Esophagus muscularis mucosa (tissue), 4 donors: Measurements from ENCODE around the gene NEK9. TPM values are rescaled to one million over a fixed set of nuclear protein-coding genes. Genes with fewer than 3 reads are reported as not detected.
A peak's percentile ranks its signal among the peaks of the same experiment; 100 is the strongest.

Source experiments
- DNase-seq: peaks from one replicate; pipeline ENCODE4 v3.0.0-alpha.2; 2017; ENCODE audit errors: extremely low spot score
- H3K27ac ChIP-seq, 4 donors: fragments of 200-600 bp; sonication (generic); replicated peaks in 1 of 4; 1 replicate in 3 of 4; 2 replicates in 1 of 4; pipeline ENCODE4 v1.5.1; 2016 to 2019; ENCODE audit warnings: mild to moderate bottlenecking in 1 of 4
- H3K27me3 ChIP-seq, 4 donors: fragments of 200-600 bp; sonication (generic); one replicate each; pipeline versions ENCODE4 v1.5.1 to v1.6.0; 2016 to 2019
- H3K36me3 ChIP-seq, 4 donors: fragments of 200-600 bp; sonication (generic); one replicate each; pipeline ENCODE4 v1.5.1; 2016 to 2019
- H3K4me1 ChIP-seq, 4 donors: fragments of 200-600 bp; sonication (generic); one replicate each; pipeline ENCODE4 v1.5.1; 2016 to 2019
- H3K4me3 ChIP-seq, 4 donors: fragments of 200-600 bp; sonication (generic); 1 replicate in 2 of 4; 2 replicates in 2 of 4; pipeline ENCODE4 v1.5.1; 2016 to 2019; ENCODE audit warnings: mild to moderate bottlenecking in 4 of 4, moderate library complexity in 1 of 4
- H3K9me3 ChIP-seq, 4 donors: fragments of 200-600 bp; sonication (generic); 1 replicate in 3 of 4; 2 replicates in 1 of 4; pipeline ENCODE4 v1.5.1; 2016 to 2019
- CTCF ChIP-seq, 3 experiments: fragments of 200-600 bp in 2 of 3; fragments of 450-650 bp in 1 of 3; sonication (generic) in 2 of 3; IDR thresholded peaks; one replicate each; pipeline ENCODE4 v1.5.1; 2017 to 2019; ENCODE audit warnings: antibody characterized with exemption in 3 of 3, mild to moderate bottlenecking in 2 of 3, moderate library complexity in 1 of 3
- EP300 ChIP-seq: sonication (generic); formaldehyde crosslinking; IDR thresholded peaks from one replicate; pipeline ENCODE4 v1.6.1; 2017; ENCODE audit warnings: antibody characterized with exemption
- POLR2A ChIP-seq: fragments of 450-650 bp; IDR thresholded peaks from one replicate; pipeline ENCODE4 v1.6.1; 2017; ENCODE audit warnings: antibody characterized with exemption, moderate library complexity, mild to moderate bottlenecking, low read depth
- POLR2AphosphoS5 ChIP-seq, 2 donors: sonication (generic); formaldehyde crosslinking; IDR thresholded peaks; one replicate each; pipeline ENCODE4 v1.6.1; 2017; ENCODE audit warnings: antibody characterized with exemption in 2 of 2
- WGBS: methylation state at CpG from one replicate; pipeline ENCODE4 v1.1.5; 2018; 5-methylcytosine and 5-hydroxymethylcytosine counted together
- intact Hi-C: fragments of 100-400 bp; cut with DNase I; formaldehyde crosslinking; loops from one replicate; pipeline ENCODE4 v1.15.1; 2023
- total RNA-seq, 4 donors: library from RNA; depleted of rRNA; stranded (reverse); fragments of >200 nt; gene quantifications; one replicate each; pipeline versions ENCODE4 v1.1.0 to v1.2.1, GENCODE V29; 2016

Gene NEK9
- total RNA-seq, 4 donors from 2014 or later, result 52.3 to 111 (median 79.0) TPM

GRCh38 chr14:75051556-75051899, 75.3 kb downstream of the NEK9 start:
- 24% methylated on average over 5 of the region's 5 CpGs for WGBS
- H3K27ac ChIP-seq, result peak overlapping the region; percentile 88 to 93 (median 91)

GRCh38 chr14:75050852-75051555, 75.8 kb downstream of the NEK9 start, which contains the start of gene MLH3:
TSS of gene MLH3 (minus strand) at chr14:75051467. CDS start at chr14:75049655, 1,812 bp downstream.
- no peaks in the 10 kb centered on the region for H3K27me3 ChIP-seq
- no peaks in the 10 kb centered on the region for H3K36me3 ChIP-seq
- H3K4me3 ChIP-seq, result peak within 1 kb of the TSS; percentile 65 to 73 (median 68)
- intact Hi-C loops, result no loop called here
- no peaks in the 10 kb centered on the region for H3K9me3 ChIP-seq
- peak within 1 kb of the TSS; percentile 88 to 93 (median 91) for H3K27ac ChIP-seq
- WGBS, result under 1% methylated on average over 20 of the region's 59 CpGs
- TF ChIP-seq POLR2A, result peak; percentile 54
- TF ChIP-seq EP300, result no peak
- TF ChIP-seq CTCF (IDR thresholded peaks at IDR 0.05), result peak in 1 of 3 experiments; percentile 15
- TF ChIP-seq POLR2AphosphoS5 (IDR thresholded peaks at IDR 0.05), result peak; percentile 87 to 92
- DNase-seq, result peak; percentile 93
- H3K4me1 ChIP-seq, result peaks cover 25 to 55% (median 43%) of the 10 kb centered on the region in 4 donors

More at GRCh38 chr14:75051556-75051899, 75.3 kb downstream of the NEK9 start:
- intact Hi-C loops, result no loop called here
- DNase-seq, result no peak
- Histone ChIP-seq H3K9me3 (no peaks in the 10 kb centered on the region), H3K36me3 (no peaks in the 10 kb centered on the region), H3K4me1 (peaks cover 23 to 51% (median 39%) of the 10 kb centered on the region in 4 donors), H3K4me3 (peak overlapping the region; percentile 65 to 73 (median 68)), H3K27me3 (no peaks in the 10 kb centered on the region)
- TF ChIP-seq POLR2AphosphoS5 (IDR thresholded peaks at IDR 0.05), result no peak
- no peak for TF ChIP-seq CTCF (IDR thresholded peaks at IDR 0.05)
- no peak for TF ChIP-seq POLR2A
- no peak for TF ChIP-seq EP300

GRCh38 chr14:75049731-75050201, 77.1 kb downstream of the NEK9 start:
- H3K4me3 ChIP-seq, result peak overlapping the region in 2 of 4 donors; percentile 68 to 73
- intact Hi-C loops, result no loop called here

DNA sequence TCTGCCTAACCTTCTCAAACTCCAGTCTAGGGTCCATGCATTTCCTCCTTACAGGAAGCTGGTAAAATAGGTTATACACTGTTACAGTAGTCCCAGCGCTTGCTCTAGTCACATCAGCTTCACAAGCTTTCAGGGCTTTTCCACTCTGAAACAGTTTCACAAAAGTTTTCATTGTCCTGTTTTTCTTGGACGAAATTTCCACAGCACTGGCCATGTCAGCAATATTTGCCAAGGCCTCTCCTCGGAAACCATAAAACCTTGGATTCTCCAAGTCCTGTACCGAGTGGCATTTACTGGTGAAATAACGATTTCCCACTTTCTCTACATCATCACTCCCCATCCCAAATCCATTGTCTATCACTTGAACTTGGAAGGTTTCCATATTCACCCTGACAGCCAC, 77.7 kb downstream of the NEK9 start:
- Histone ChIP-seq H3K36me3 (no peaks in the 10 kb centered on the region), H3K27me3 (no peaks in the 10 kb centered on the region), H3K9me3 (no peaks in the 10 kb centered on the region), H3K27ac (peak overlapping the region; percentile 54 to 93 (median 90)), H3K4me1 (peaks cover 31 to 74% (median 62%) of the 10 kb centered on the region in 4 donors), H3K4me3 (peak overlapping the region in 1 of 4 donors; percentile 25)
- no peak for DNase-seq
- no peak for TF ChIP-seq CTCF (IDR thresholded peaks at IDR 0.05)
- WGBS, result 59% methylated on average over 5 of the region's 5 CpGs
- intact Hi-C loops, result no loop called here

More at GRCh38 chr14:75049731-75050201, 77.1 kb downstream of the NEK9 start:
- WGBS, result 75% methylated on average over 3 of the region's 3 CpGs
- Histone ChIP-seq H3K27ac (peak overlapping the region; percentile 88 to 93 (median 91)), H3K4me1 (peaks cover 28 to 68% (median 55%) of the 10 kb centered on the region in 4 donors), H3K36me3 (no peaks in the 10 kb centered on the region), H3K9me3 (no peaks in the 10 kb centered on the region), H3K27me3 (no peaks in the 10 kb centered on the region)
- no peak for DNase-seq
- peak in 1 of 2 donors; percentile 26 for TF ChIP-seq POLR2AphosphoS5 (IDR thresholded peaks at IDR 0.05)
- TF ChIP-seq POLR2A, result no peak

DNA sequence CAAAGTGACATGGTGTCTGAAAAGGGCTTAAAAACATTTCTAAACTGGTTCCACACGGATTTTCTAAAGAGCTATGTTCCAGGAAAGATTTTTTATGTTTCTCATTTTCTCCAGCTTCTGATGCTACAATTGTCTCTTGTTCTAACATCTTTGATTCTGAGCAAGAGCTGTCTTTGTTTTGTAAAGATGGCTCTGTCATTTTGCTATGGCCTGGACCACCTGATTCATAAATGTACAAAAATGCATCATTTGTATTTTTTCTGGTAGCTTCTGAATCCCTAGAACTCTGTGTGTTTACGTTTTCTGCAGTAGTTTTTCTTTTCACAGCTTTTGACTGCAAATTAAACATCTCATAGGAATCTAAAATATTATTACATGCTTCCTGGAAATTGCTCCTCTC, 78.7 kb downstream of the NEK9 start:
- Histone ChIP-seq H3K9me3 (no peaks in the 10 kb centered on the region), H3K4me3 (no peak overlapping the region), H3K27me3 (no peaks in the 10 kb centered on the region), H3K4me1 (peaks cover 31 to 79% (median 70%) of the 10 kb centered on the region in 4 donors), H3K36me3 (no peaks in the 10 kb centered on the region), H3K27ac (peak overlapping the region in 2 of 4 donors; percentile 54 to 93)
- TF ChIP-seq EP300 (no peak), POLR2A (no peak), CTCF (IDR thresholded peaks at IDR 0.05) (no peak), POLR2AphosphoS5 (IDR thresholded peaks at IDR 0.05) (no peak)
- DNase-seq, result no peak
- 87% methylated on average over 2 of the region's 2 CpGs for WGBS
- intact Hi-C loops, result no loop called here
